Measurements from ENCODE around the gene RALGAPA2. TPM values are rescaled to one million over a fixed set of nuclear protein-coding genes. Genes with fewer than 3 reads are reported as not detected.

Gene RALGAPA2
- polyA plus RNA-seq, 1 experiment: 2.2 TPM

GRCh38 chr20:20561172-20561571 is 151.3 kb downstream of the RALGAPA2 start:
- DNase-seq (ENCODE audit: low read depth, low spot score): no peak
- Histone ChIP-seq H3K4me3 (ENCODE audit: low read depth, low read length) (no peak overlapping the region), H3K27me3 (ENCODE audit: control insufficient read depth, insufficient read depth, low read length) (no peaks in the 10 kb centered on the region), H3K9me3 (ENCODE audit: control insufficient read depth, insufficient read depth, low read length) (no peaks in the 10 kb centered on the region), H3K27ac (ENCODE audit: low read depth, low read length) (no peak overlapping the region)
- POLR2A ChIA-PET: no interaction called here
- no peak for TF ChIP-seq CTCF (IDR thresholded peaks at IDR 0.05; ENCODE audit: low read depth, low read length)
- CTCF ChIA-PET: interaction anchor here (2.8 kb wide), 1 partner anchor 33 kb away, joined by 11 read pairs; no protein-coding TSS in a partner anchor

- CTCF ChIA-PET: no interaction called here
- DNase-seq (ENCODE audit: low read depth, low spot score): no peak
- H3K27me3 ChIP-seq (ENCODE audit: control insufficient read depth, insufficient read depth, low read length): no peaks in the 10 kb centered on the region
- POLR2A ChIA-PET: no interaction called here
- H3K9me3 ChIP-seq (ENCODE audit: control insufficient read depth, insufficient read depth, low read length): no peaks in the 10 kb centered on the region
- no peak for TF ChIP-seq CTCF (IDR thresholded peaks at IDR 0.05; ENCODE audit: low read depth, low read length)
- H3K4me3 ChIP-seq (ENCODE audit: low read depth, low read length): no peak overlapping the region
- no peak overlapping the region for H3K27ac ChIP-seq (ENCODE audit: low read depth, low read length)
These were observed 155.0 kb downstream of the RALGAPA2 start for GRCh38 chr20:20557406-20557805.

GRCh38 chr20:20555838-20556237 is 156.6 kb downstream of the RALGAPA2 start:
- Histone ChIP-seq H3K27ac (ENCODE audit: low read depth, low read length) (no peak overlapping the region), H3K4me3 (ENCODE audit: low read depth, low read length) (no peak overlapping the region), H3K9me3 (ENCODE audit: control insufficient read depth, insufficient read depth, low read length) (no peaks in the 10 kb centered on the region), H3K27me3 (ENCODE audit: control insufficient read depth, insufficient read depth, low read length) (no peaks in the 10 kb centered on the region)
- POLR2A ChIA-PET: no interaction called here
- CTCF ChIA-PET: interaction anchor here (1.6 kb wide), 1 partner anchor 38 kb away, joined by 4 read pairs; no protein-coding TSS in a partner anchor
- no peak for TF ChIP-seq CTCF (IDR thresholded peaks at IDR 0.05; ENCODE audit: low read depth, low read length)
- no peak for DNase-seq (ENCODE audit: low read depth, low spot score)

- H3K4me3 ChIP-seq (ENCODE audit: low read depth, low read length): no peak overlapping the region
- no peaks in the 10 kb centered on the region for H3K27me3 ChIP-seq (ENCODE audit: control insufficient read depth, insufficient read depth, low read length)
- DNase-seq (ENCODE audit: low read depth, low spot score): no peak
- H3K9me3 ChIP-seq (ENCODE audit: control insufficient read depth, insufficient read depth, low read length): no peaks in the 10 kb centered on the region
- TF ChIP-seq CTCF (IDR thresholded peaks at IDR 0.05; ENCODE audit: low read depth, low read length): no peak
- H3K27ac ChIP-seq (ENCODE audit: low read depth, low read length): no peak overlapping the region
- ChIA-PET POLR2A (no interaction called here), CTCF (interaction anchor here (0.5 kb wide), 1 partner anchor 654 kb away, joined by 3 read pairs; no protein-coding TSS in a partner anchor)
These were observed 157.5 kb downstream of the RALGAPA2 start for GRCh38 chr20:20554951-20555350.

GRCh38 chr20:20553541-20553940 is 158.9 kb downstream of the RALGAPA2 start:
- TF ChIP-seq CTCF (IDR thresholded peaks at IDR 0.05; ENCODE audit: low read depth, low read length): no peak
- DNase-seq (ENCODE audit: low read depth, low spot score): no peak
- ChIA-PET CTCF (no interaction called here), POLR2A (no interaction called here)
- Histone ChIP-seq H3K27me3 (ENCODE audit: control insufficient read depth, insufficient read depth, low read length) (no peaks in the 10 kb centered on the region), H3K9me3 (ENCODE audit: control insufficient read depth, insufficient read depth, low read length) (no peaks in the 10 kb centered on the region), H3K4me3 (ENCODE audit: low read depth, low read length) (no peak overlapping the region), H3K27ac (ENCODE audit: low read depth, low read length) (no peak overlapping the region)
